Activated CD8-positive, alpha-beta T cell treated with anti-CD3 and anti-CD28 coated beads for 36 hours (primary cell): ENCODE measurements around the gene CHN1. TPM values are rescaled to one million over a fixed set of nuclear protein-coding genes. Genes with fewer than 3 reads are reported as not detected.

Experiments
- ATAC-seq: fragments of 200-7000 bp; cut with Tn5 transposase; one replicate; pipeline ENCODE4 v1.10.0; 2021; ENCODE audit warnings: mild to moderate bottlenecking, moderate library complexity
- CTCF ChIA-PET: fragments of 350-600 bp; sonication (Branson Sonifier 250); formaldehyde crosslinking; loops from one replicate; lab custom pipeline; 2021; ENCODE audit warnings: antibody characterized with exemption; lab: Charles Lee
- POLR2A ChIA-PET: fragments of 350-600 bp; sonication (Branson Sonifier 250); formaldehyde crosslinking; loops from one replicate; lab custom pipeline; 2021; ENCODE audit warnings: antibody characterized with exemption; lab: Charles Lee
- DNase-seq: peaks from one replicate; pipeline ENCODE4 v3.0.0-alpha.2; 2020
- H3K27ac Mint-ChIP-seq: one replicate; pipeline ENCODE4 v1.8.0; 2021; ENCODE audit warnings: mild to moderate bottlenecking, mixed read lengths
- H3K27me3 Mint-ChIP-seq: one replicate; pipeline ENCODE4 v1.8.0; 2021; ENCODE audit warnings: mixed read lengths
- H3K36me3 Mint-ChIP-seq: one replicate; pipeline ENCODE4 v1.8.0; 2021; ENCODE audit warnings: low read depth, mixed read lengths
- H3K4me1 Mint-ChIP-seq: one replicate; pipeline ENCODE4 v1.8.0; 2021; ENCODE audit warnings: low read depth, mixed read lengths
- H3K4me3 Mint-ChIP-seq: one replicate; pipeline ENCODE4 v1.8.0; 2021; ENCODE audit warnings: mild to moderate bottlenecking, moderate library complexity, mixed read lengths
- H3K9me3 Mint-ChIP-seq: one replicate; pipeline ENCODE4 v1.8.0; 2021; ENCODE audit warnings: mixed read lengths
- CTCF ChIP-seq: fragments of 200-600 bp; IDR thresholded peaks from one replicate; pipeline ENCODE4 v1.8.0; 2022; ENCODE audit warnings: antibody characterized with exemption, mild to moderate bottlenecking
- intact Hi-C: fragments of 100-400 bp; cut with micrococcal nuclease; formaldehyde crosslinking; loops from one replicate; pipeline ENCODE4 v1.10.0; 2022
- total RNA-seq, 2 experiments: library from RNA; stranded (reverse); gene quantifications; one replicate each; pipeline ENCODE4 v1.2.3, GENCODE V29; 2021

CHN1 gene
- total RNA-seq: 1 to 10 TPM; 2.9 to 3.0 TPM

GRCh38 chr2:175004980-175005732 is at the start of gene CHN1:
CHN1 (minus strand) TSS chr2:175005381; CDS start chr2:175004912, 469 bp downstream.
- H3K9me3 Mint-ChIP-seq: no peaks in the 10 kb centered on the region
- peak; percentile 61 for DNase-seq
- no peaks in the 10 kb centered on the region for H3K36me3 Mint-ChIP-seq
- intact Hi-C loops: no loop called here
- H3K27ac Mint-ChIP-seq: no peak within 1 kb of the TSS
- ChIA-PET CTCF (interaction anchor here (0.8 to 1.7 kb wide), 9 partner anchors 11 to 402 kb away, joined by 3 to 9 read pairs (median 4); no protein-coding TSS in a partner anchor), POLR2A (interaction anchor here (0.6 kb wide), 1 partner anchor 275 kb away, joined by 3 read pairs; no protein-coding TSS in a partner anchor)
- peaks cover 61% of the 10 kb centered on the region for H3K27me3 Mint-ChIP-seq
- H3K4me1 Mint-ChIP-seq: peaks cover 2% of the 10 kb centered on the region
- H3K4me3 Mint-ChIP-seq: peak within 1 kb of the TSS; percentile 73
- ATAC-seq: peak; percentile 94
- no peak for TF ChIP-seq CTCF

- Mint-ChIP-seq H3K4me1 (peaks cover 3% of the 10 kb centered on the region), H3K36me3 (peaks cover 6% of the 10 kb centered on the region), H3K4me3 (no peak overlapping the region), H3K9me3 (no peaks in the 10 kb centered on the region), H3K27ac (no peak overlapping the region), H3K27me3 (no peaks in the 10 kb centered on the region)
- ChIA-PET POLR2A (interaction anchor here (0.7 kb wide), 1 partner anchor 319 kb away, joined by 3 read pairs; no protein-coding TSS in a partner anchor), CTCF (no interaction called here)
- DNase-seq (no peak), ATAC-seq (no peak)
- no peak for TF ChIP-seq CTCF
- intact Hi-C loops: no loop called here
These were observed 49.2 kb upstream of the CHN1 start for GRCh38 chr2:175054340-175054739.

GRCh38 chr2:175049661-175050060 is 44.5 kb upstream of the CHN1 start:
- intact Hi-C loops: no loop called here
- Mint-ChIP-seq H3K4me1 (peaks cover 3% of the 10 kb centered on the region), H3K27ac (no peak overlapping the region), H3K9me3 (no peaks in the 10 kb centered on the region), H3K4me3 (no peak overlapping the region), H3K27me3 (no peaks in the 10 kb centered on the region), H3K36me3 (peaks cover 2% of the 10 kb centered on the region)
- ChIA-PET POLR2A (no interaction called here), CTCF (interaction anchor here (0.6 to 1.5 kb wide), 2 partner anchors 8 to 11 kb away, joined by 3 to 4 read pairs; no protein-coding TSS in a partner anchor)
- DNase-seq: no peak
- TF ChIP-seq CTCF: no peak
- ATAC-seq: no peak

- H3K4me3 Mint-ChIP-seq: no peak overlapping the region
- ATAC-seq (no peak), DNase-seq (no peak)
- H3K27me3 Mint-ChIP-seq: no peaks in the 10 kb centered on the region
- intact Hi-C loops: no loop called here
- H3K27ac Mint-ChIP-seq: no peak overlapping the region
- ChIA-PET CTCF (interaction anchor here (1.3 kb wide), 1 partner anchor 15 kb away, joined by 4 read pairs; no protein-coding TSS in a partner anchor), POLR2A (no interaction called here)
- H3K9me3 Mint-ChIP-seq: peaks cover 2% of the 10 kb centered on the region
- H3K4me1 Mint-ChIP-seq: no peaks in the 10 kb centered on the region
- peaks cover 2% of the 10 kb centered on the region for H3K36me3 Mint-ChIP-seq
- no peak for TF ChIP-seq CTCF
These were observed 43.1 kb upstream of the CHN1 start for GRCh38 chr2:175048275-175048674.

GRCh38 chr2:175039490-175039889 is 34.3 kb upstream of the CHN1 start:
- intact Hi-C loops: loop anchor here (10.0 kb wide), 1 partner anchor 245 kb away; no protein-coding TSS in a partner anchor
- ATAC-seq: no peak
- Mint-ChIP-seq H3K9me3 (peaks cover 6% of the 10 kb centered on the region), H3K4me3 (no peak overlapping the region), H3K36me3 (no peaks in the 10 kb centered on the region), H3K4me1 (peaks cover 5% of the 10 kb centered on the region), H3K27ac (no peak overlapping the region), H3K27me3 (no peaks in the 10 kb centered on the region)
- no peak for TF ChIP-seq CTCF
- DNase-seq: no peak
- CTCF ChIA-PET: no interaction called here
- POLR2A ChIA-PET: interaction anchor here (0.6 to 0.9 kb wide), 2 partner anchors 110 to 246 kb away, joined by 3 read pairs; no protein-coding TSS in a partner anchor
